ENCODE data around the gene STX17. TPM values are rescaled to one million over a fixed set of nuclear protein-coding genes. Genes with fewer than 3 reads are reported as not detected.
A peak's percentile ranks its signal among the peaks of the same experiment; 100 is the strongest.

The STX17 gene
- polyA plus RNA-seq, 4 donors = 22.8 to 39.7 (median 29.7) TPM

DNA sequence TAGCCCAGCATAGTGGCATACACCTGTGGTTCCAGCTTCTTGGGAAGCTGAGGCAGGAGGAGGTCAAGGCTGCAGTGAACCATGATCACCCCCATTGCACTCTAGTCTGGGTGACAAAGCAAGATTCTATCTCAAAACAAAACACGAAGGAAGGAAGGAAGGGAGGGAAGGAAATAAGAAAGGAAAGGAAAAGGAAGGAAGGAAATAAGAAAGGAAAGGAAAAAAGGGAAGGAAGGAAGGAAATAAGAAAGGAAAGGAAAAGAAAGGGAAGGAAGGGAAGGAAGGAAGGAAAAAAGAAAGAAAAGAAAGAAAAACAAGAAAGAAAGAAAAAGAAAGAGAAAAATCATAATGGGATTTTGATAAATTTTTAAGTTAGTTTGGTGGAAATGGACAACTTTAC is 3.1 kb upstream of the STX17 start:
- no peak for DNase-seq (ENCODE audit: low read depth in 4 of 4, low spot score in 2 of 4)

DNA sequence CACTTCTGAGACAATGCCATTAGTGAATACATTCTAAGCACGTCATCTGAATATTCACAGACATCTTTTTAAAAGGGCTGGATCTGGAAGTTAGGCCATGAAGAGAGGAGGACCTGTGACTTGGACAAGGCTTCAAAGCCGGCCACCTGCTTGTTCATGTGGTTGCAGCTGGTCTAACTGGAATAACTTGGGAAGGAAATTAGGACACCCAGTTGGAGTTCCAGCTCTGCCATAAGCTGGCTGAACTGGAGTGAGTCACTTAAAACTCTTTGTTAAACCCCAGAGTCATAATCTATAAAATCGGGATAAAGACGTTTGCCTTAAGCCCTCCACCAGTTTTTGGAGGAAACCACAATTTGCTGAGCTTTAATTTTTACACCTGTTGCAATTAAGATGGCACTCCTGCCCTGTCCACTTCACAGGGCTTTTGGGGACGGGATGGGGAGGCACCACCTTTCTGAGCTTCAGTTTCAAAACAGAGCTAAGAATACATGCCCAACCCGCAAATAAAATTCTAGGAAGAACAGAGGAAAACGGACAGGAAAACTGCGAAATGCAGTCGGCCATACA is 536 bp upstream of the STX17 start:
- peak in 1 of 4 donors; percentile 14 for DNase-seq (ENCODE audit: low read depth in 4 of 4, low spot score in 2 of 4)

DNA sequence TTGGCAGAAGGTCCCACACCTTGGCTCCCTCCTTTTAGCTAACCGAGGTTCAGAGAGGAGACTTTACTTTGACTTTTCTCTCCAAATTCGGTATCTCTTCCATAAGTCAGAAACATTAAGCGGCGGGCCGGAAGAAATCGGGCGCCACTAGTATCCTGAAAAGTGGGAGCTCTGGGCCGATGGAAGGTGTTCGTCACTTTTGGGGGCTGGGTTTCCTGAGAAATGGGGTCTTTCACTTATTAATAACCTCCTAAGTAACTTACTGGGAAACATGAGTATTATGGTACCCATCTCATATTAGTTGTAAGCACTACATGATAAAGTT is 716 bp downstream of the STX17 start:
- DNase-seq (ENCODE audit: low read depth in 4 of 4, low spot score in 2 of 4) = no peak

DNA sequence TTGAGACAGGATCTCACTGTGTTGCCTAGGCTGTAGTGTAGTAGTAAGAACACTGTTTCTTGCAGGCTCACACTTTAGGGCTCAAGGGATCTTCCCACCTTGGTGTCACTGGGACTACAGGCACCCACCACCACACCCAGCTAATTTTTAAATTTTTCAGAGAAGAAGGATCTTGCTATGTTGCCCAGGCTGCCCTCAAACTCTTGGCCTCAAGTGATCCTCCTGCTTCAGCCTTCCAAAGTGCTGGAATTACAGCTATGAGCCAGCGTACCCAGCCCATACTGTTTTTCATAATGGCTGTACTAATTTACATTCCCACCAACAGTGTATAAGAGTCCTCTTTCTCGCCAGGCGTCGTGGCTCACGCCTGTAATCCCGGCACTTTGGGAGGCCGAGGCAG is 5.1 kb downstream of the STX17 start:
- DNase-seq (ENCODE audit: low read depth in 4 of 4, low spot score in 2 of 4) = no peak

DNA sequence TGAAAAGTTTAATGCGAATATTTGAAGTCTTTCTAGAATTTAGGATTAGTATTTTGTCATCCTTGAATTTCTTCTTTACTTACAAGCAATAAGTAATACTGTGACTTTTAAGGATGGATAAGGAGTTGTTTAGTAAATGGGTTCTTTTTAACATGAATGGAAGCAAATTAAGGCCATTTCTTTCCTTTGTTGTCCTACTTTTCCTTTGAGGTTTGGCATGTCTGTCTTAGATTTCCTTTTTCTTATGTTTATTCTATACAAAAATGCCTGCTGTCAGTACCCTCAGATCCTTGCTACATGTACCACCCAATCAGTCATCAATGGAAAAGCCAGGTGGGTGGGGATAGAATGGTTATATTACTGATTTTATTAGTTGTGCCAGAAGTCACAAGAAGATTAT is 10.2 kb downstream of the STX17 start:
- DNase-seq (ENCODE audit: low read depth in 4 of 4, low spot score in 2 of 4) = no peak

DNA sequence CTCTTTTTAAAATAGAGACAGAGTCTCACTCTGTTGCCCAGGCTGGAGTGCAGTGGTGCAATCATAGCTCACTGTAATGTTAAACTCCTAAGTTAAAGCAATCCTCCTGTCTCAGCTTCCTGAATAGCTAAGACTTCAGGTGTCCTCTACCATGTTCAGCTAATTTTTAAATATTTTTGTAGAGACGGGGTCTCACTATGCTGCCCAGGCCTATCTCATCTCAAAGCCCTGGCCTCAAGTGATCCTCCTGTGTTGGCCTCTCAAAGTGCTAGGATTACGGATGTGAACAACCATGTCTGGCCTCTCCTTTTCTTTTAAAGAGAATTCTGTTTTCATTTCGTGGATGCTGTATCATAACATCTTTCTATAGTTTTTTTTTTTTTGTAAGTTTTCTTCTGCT is 11.7 kb downstream of the STX17 start:
- no peak for DNase-seq (ENCODE audit: low read depth in 4 of 4, low spot score in 2 of 4)

DNA sequence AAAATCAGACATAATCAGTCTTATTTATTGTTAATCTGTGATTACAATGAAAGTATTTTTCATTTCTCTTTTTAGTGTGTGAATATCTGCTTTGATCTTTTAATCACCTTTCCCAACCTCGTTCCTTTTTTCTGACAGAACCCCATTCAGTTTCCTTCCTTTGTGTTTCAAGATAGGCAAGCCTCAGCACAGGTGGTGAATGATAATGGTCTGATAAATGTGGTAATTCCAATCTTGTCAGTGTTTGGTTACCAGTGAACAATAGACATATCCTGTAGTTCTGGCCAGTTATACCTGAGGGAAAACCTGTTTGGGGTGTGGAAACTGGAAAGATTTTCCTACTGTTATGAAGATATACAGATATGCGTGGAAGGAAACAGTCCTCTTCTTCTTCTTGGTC is 13.5 kb downstream of the STX17 start:
- no peak for DNase-seq (ENCODE audit: low read depth in 4 of 4, low spot score in 2 of 4)

DNA sequence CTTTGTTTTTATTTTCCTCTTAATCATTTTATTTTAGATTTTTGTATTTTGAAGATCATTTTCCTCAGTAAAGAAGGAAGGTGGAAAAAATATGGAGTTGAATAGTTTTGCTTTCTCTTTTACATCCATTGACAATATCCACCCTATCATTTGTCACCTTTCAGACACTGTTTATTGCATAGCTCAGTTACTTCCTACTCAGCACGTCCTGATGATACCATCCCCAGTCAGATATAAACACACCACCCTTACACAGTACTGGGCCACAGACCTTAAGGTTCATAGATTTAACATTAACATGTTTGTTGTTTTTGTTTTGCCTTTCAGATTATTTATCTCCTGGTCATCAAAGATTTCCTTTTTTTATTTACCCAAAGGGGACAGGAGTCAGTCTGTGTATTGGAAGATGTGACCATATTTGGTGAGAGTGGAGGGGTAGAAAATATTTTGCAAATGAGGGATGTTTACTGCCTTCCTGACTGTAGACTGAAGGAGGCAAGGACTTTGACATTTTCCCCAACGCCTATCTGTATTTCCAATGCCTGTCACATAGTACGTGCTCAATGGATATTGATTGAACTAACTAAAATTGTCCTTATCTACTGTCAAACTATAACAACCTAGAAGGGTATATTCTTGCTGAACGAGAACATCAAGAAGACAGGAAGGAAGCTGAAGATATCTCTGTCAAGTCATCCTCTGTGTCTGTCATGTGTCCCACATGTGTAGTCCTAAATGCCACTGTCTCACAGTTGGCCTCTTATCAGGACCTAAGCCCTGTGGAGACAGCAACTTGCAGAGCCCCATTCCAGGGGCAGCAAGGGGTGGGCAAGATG is 15.6 kb downstream of the STX17 start:
- no peak for DNase-seq (ENCODE audit: low read depth in 4 of 4, low spot score in 2 of 4)

DNA sequence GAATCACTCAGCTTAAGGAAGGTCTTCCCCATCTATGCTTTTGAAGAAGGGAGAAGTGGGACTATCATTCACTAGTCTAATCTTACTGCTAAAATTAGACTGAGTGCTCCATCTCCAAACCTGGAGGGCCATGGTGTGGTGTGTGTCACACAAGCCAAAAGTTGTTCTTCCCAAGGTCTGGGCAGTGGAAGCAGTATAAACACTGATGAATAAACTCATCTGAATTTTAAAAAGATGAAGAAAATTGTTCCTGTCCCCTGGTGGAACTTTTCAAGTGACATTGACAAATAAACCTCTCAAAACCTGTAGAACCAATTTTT is 16.2 kb downstream of the STX17 start:
- DNase-seq (ENCODE audit: low read depth in 4 of 4, low spot score in 2 of 4) = no peak

DNA sequence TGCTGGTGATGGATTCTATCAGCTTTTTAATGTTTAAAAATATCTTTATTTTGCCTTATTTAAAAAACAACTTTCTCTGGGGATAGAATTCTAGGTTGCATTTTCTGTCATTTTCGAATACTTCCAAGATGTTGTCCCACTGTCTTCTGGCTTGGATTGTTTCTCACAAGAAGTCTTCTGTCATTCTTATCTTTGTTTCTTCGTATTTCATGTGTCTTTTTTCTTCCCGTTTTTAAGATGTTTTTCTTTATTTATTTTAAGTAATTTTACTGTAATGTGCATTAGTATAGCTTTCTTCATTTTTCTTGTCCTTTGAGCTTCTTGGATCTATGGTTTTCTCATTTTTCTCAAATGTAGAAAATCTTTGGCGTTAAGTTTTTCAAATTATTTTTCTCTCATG is 19.1 kb downstream of the STX17 start:
- DNase-seq (ENCODE audit: low read depth in 4 of 4, low spot score in 2 of 4) = no peak

DNA sequence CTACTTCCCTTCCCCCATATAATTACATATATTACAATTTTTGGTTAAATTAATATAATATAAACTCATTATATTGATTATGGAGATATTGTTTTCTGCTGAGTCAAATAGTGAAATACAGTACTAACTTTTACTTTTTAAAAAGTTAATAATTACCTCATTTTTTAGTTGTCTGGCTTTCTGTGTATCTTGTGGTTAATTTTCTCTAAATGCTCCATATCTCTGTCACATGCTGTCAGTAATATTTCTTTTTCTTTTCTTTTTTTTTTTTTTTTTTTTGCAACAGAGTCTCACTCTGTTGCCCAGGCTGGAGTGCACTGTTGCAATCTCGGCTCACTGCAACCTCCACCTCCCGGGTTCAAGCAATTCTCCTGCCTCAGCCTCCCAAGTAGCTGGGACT is 23.2 kb downstream of the STX17 start:
- DNase-seq (ENCODE audit: low read depth in 4 of 4, low spot score in 2 of 4) = no peak

DNA sequence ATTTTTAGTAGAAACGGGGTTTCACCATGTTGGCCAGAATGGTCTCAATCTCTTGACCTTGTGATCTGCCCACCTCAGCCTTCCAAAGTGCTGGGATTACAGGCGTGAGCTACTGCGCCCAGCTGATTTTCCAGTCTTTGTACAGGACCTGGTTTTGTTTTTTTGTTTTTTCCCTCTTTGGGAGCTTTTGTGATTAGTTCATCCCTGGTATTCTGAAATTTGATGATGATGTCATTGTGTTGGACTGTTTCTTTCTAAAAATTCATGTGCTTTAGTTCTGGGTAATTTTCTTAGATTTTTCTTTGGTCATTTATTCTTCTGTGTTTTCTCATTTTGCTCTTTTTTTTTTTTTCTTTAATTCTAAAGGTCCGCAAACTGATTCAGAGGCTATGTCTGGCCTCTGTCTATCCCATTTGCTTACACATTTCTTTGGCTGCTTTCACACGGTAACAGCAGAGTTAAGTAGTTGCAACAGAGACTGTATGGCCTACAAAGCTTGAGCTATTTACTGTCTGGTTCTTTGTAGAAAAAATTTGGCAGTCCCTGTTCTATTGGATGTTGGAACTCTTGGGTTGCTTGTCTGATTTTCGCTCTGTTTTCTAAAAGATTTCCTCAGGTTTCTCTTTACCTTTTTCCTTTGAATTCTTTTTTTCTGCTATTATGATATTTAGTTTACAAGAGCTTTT is 24.8 kb downstream of the STX17 start:
- DNase-seq (ENCODE audit: low read depth in 4 of 4, low spot score in 2 of 4) = no peak

DNA sequence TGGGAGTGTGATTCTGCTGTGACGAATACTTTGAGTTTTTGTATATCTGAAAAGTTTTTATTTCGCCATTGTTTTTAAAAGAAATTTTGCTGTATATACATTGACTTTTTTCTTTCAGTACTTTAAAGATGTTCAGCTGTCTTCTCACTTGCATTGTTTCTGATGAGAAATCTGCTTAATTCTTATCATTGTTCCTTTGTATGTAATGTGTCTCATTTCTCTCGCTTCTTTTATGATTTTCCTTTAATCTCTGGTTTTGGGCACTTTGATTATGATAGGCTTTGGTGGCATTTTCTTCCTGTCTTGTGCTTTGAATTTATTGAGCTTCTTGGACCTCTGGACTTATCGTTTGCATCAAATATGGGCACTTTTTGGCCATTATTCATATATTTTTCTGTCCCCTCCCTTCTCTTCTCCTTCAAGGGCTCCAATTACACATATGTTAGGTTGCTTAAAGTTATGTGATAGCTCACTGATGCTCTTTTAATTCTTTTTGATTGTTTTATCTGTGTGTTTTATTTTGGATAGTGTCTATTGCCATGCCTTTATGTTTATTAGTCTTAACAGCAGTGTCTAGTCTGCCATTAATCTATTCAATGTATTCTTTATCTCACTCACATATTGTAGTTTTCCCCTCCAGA is 30.6 kb downstream of the STX17 start:
- no peak for DNase-seq (ENCODE audit: low read depth in 4 of 4, low spot score in 2 of 4)

DNA sequence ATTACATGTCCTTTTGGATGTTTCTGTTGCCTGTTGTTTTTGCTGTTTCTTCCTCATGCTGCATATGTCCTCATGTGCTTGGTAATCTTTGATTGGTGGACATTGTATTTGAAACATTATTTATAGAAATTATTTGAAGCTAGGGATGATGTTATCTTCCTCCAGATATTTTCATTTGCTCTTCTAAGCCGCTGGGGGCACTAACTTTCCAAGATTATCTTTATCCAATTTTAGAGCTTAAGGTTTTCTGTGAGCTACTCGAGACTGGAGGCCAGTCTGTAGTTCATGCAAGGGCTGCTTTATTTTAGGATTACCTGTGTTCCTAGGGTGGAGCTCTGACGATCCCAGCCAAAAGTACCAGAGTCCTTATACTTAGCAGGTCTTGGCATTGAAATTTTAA is 40.9 kb downstream of the STX17 start:
- DNase-seq (ENCODE audit: low read depth in 4 of 4, low spot score in 2 of 4) = no peak

DNA sequence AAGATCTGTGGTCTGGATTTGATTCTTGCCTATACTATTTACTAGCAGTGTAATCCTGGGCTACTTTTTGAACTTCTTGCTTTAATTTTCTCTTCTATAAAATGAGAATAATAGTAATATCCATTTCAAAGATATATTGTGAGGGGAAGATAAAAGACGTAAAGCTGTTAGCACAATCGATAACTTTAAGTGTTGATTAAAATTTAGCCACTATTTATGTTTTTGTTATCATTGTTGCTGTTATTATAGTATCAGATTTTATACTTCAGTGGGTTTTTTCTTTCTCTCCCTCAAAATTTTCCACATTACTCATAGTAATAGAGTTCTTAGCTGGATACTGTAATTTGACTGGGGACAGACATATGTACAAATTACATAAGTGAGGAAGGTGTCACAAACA is 42.0 kb downstream of the STX17 start:
- no peak for DNase-seq (ENCODE audit: low read depth in 4 of 4, low spot score in 2 of 4)

DNA sequence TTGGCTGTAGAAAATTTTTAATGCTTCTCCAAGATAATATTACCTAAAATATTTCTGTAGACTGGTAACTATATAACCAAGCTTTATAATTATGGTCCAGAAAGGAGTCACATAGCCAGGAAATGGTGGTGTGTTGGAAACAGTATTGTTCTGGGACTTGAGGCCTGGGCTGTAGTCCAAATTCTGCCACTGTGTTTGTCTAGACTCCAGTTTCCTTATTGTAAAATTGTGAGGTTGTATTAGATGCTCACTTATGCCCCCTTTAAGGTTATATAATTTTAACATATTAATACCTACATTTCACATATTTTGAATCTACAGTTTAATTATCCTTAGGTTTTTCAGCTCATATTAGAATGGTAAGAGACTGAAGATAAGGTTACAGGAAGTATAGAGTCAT is 42.4 kb downstream of the STX17 start:
- no peak for DNase-seq (ENCODE audit: low read depth in 4 of 4, low spot score in 2 of 4)

DNA sequence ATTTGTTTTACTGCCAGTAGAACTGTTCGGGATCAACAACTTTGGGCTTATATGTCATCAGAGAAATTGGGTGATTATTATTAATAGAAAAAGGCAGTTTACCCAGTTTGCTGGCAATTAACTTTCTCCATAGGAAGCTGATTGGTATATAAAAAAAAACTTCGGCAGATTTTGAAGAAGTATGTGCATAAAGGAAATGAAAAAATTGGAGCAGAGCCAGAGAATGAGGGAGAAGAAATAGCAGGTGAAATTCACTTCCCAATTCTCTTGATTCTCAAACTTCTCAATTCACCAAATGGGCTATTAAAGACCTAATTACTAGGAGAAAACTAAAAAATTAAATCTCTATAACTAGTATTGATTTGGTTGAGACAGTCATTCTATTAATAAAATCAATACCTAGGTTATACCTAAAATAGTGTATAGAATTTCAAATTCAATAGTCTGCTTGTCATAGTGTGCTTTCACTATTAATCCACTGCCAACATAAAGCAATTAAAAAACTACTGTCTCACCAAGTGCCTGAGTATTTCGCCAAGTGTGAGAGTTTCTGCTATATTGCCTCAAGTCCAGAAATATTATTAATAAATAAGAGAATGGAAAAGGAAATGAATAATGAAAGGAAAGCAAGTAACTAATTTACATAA is 47.5 kb downstream of the STX17 start:
- no peak for DNase-seq (ENCODE audit: low read depth in 4 of 4, low spot score in 2 of 4)

DNA sequence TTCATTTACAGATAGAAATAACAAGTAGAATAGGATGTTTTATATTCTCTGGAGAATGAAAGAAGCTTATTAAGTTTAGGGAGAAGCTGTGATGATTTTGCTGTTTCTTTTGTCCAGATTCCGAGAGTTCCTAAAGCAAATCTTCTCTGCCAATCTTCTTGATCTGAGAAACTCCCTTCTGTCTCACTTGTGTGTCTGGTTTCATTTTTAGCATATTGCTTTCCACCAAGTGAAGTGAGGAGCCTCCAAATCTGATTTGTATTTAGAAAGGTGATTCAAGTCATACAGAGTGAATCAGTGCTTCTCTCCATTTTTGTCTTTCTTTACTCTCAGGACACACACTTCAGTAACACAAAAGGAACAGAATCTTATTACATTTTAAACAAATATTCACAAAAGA is 48.4 kb downstream of the STX17 start:
- no peak for DNase-seq (ENCODE audit: low read depth in 4 of 4, low spot score in 2 of 4)

DNA sequence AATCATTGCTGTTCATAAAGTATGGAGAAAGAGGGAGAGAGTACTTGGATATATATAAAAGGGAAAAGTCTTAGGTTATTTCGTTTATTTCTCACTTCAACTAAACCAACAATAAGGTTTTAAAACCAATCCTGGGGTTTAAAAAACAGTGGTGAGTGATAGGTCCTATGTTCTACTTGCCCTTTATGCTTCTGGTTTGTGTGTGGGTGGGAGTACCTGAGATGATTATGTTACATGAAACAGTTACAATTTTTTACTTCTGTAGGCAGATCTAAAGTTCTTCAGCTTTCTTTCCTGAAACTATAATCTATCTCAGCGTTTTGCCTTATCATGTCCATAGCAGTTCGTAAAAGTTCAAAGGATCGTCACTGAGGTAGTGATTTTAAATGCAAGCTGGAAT is 49.2 kb downstream of the STX17 start:
- no peak for DNase-seq (ENCODE audit: low read depth in 4 of 4, low spot score in 2 of 4)

DNA sequence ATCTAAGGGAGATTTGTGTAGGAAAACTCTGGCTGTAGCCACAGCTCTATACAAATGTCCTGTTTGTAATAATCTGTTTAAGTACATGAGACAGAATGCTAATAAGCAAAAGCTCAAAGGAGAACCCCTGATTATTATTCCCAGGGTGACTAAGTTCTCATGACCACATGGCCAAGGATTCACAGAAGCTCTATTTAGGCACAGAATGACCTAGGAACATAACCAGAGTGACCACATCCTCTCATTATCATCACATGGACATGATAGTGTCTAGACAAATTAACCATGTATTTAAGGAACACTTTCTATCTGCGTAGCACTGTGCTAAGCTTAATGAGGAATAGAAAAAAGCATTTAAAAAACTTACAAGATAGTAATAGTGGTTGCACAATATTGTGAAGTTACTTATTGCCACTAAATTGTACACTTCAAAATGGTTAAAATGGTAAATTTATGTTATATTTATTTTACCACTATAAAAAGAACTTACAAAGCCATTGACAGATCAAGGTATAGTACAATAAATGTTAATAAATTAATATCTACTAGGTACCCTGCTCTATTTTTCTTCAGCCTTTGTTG is 56.3 kb downstream of the STX17 start:
- DNase-seq (ENCODE audit: low read depth in 4 of 4, low spot score in 2 of 4) = no peak

DNA sequence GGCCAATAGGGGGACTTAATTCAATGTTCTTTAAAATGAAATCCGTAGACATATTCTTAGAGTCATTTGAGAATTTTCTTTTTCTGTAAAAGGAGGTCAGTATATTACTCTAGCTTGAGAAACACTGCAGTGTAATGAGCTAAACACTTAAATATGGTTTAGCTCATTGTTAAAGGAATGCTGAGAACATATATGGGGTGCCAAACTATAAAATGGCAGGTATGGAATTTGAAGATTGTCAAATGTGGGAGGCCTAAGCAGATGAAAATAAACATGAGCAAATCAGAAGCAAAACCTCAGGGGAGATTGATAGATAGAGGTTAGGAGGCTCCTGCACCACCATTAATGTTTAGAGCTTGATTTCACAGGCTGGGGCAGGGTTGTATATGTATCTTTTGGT is 57.9 kb downstream of the STX17 start:
- DNase-seq (ENCODE audit: low read depth in 4 of 4, low spot score in 2 of 4) = no peak
